Thoracic aorta (tissue), 2 donors: ENCODE results near the gene SLC16A11. TPM values are rescaled to one million over a fixed set of nuclear protein-coding genes. Genes with fewer than 3 reads are reported as not detected.
A peak's percentile ranks its signal among the peaks of the same experiment; 100 is the strongest.

Source experiments
- ATAC-seq: fragments of 150-250 bp; one replicate; pipeline ENCODE4 v1.8.0; 2017; ENCODE audit warnings: low read depth; ENCODE audit not compliant: insufficient number of reproducible peaks, low FRiP score
- DNase-seq: peaks from one replicate; pipeline ENCODE4 v3.0.0-alpha.2; 2020; ENCODE audit warnings: low spot score
- H3K27ac ChIP-seq, 2 donors: fragments of 200-600 bp; sonication (generic); 1 replicate in 1 of 2; 2 replicates in 1 of 2; pipeline ENCODE4 v1.5.1; 2016; ENCODE audit warnings: mild to moderate bottlenecking in 2 of 2, moderate library complexity in 2 of 2
- H3K27me3 ChIP-seq: fragments of 200-600 bp; sonication (generic); replicated peaks from 2 replicates; pipeline ENCODE4 v1.6.0; 2016; ENCODE audit warnings: mild to moderate bottlenecking; ENCODE audit not compliant: insufficient read depth
- H3K36me3 ChIP-seq: fragments of 200-600 bp; sonication (generic); one replicate; pipeline ENCODE4 v1.5.1; 2016
- H3K4me1 ChIP-seq, 2 donors: fragments of 200-600 bp; sonication (generic); 1 replicate in 1 of 2; 2 replicates in 1 of 2; pipeline versions ENCODE4 v1.5.1 to v1.6.0; 2016; ENCODE audit warnings: low read depth in 2 of 2, mild to moderate bottlenecking in 1 of 2; ENCODE audit not compliant: control insufficient read depth in 1 of 2
- H3K4me3 ChIP-seq: fragments of 200-600 bp; sonication (generic); 2 replicates; pipeline ENCODE4 v1.5.1; 2016; ENCODE audit warnings: mild to moderate bottlenecking
- H3K9me3 ChIP-seq: fragments of 200-600 bp; sonication (generic); 2 replicates; pipeline ENCODE4 v1.5.1; 2016
- CTCF ChIP-seq: fragments of 200-600 bp; sonication (generic); IDR thresholded peaks from one replicate; pipeline ENCODE4 v1.5.1; 2019; ENCODE audit warnings: antibody characterized with exemption
- total RNA-seq, 2 donors: library from RNA; depleted of rRNA; stranded (reverse); fragments of >200 nt; gene quantifications; one replicate each; pipeline versions ENCODE4 v1.1.0 to v1.2.3, GENCODE V29; 2016

The SLC16A11 gene
- total RNA-seq, 2 donors from 2014 or later = 0.27 TPM; not detected in 1

GRCh38 chr17:7024402-7024785 is 19.5 kb downstream of the SLC16A11 start:
- peaks cover 4 to 27% of the 10 kb centered on the region in 2 donors for H3K4me1 ChIP-seq
- no peak for DNase-seq
- no peak overlapping the region for H3K4me3 ChIP-seq
- no peaks in the 10 kb centered on the region for H3K36me3 ChIP-seq
- ATAC-seq = no peak
- peaks cover 12% of the 10 kb centered on the region for H3K27me3 ChIP-seq
- H3K9me3 ChIP-seq = no peaks in the 10 kb centered on the region
- H3K27ac ChIP-seq = no peak overlapping the region
- TF ChIP-seq CTCF = no peak

- DNase-seq (no peak), ATAC-seq (peak; percentile 23)
- H3K4me3 ChIP-seq = peak overlapping the region; percentile 48
- H3K9me3 ChIP-seq = no peaks in the 10 kb centered on the region
- H3K27me3 ChIP-seq = peaks cover 12% of the 10 kb centered on the region
- H3K36me3 ChIP-seq = no peaks in the 10 kb centered on the region
- H3K4me1 ChIP-seq = peaks cover 4 to 27% of the 10 kb centered on the region in 2 donors
- peak overlapping the region in 1 of 2 donors; percentile 15 for H3K27ac ChIP-seq
- no peak for TF ChIP-seq CTCF
Measured at GRCh38 chr17:7023576-7024401, 20.1 kb downstream of the SLC16A11 start.

GRCh38 chr17:7022781-7023571 is 20.9 kb downstream of the SLC16A11 start, which contains the start of gene BCL6B:
Gene BCL6B (plus strand): TSS chr17:7023050. CDS start chr17:7023672, 622 bp downstream.
- H3K36me3 ChIP-seq = no peaks in the 10 kb centered on the region
- peaks cover 4 to 33% of the 10 kb centered on the region in 2 donors for H3K4me1 ChIP-seq
- ATAC-seq = no peak
- H3K9me3 ChIP-seq = no peaks in the 10 kb centered on the region
- peaks cover 12% of the 10 kb centered on the region for H3K27me3 ChIP-seq
- peak within 1 kb of the TSS; percentile 66 for H3K4me3 ChIP-seq
- DNase-seq = no peak
- TF ChIP-seq CTCF = no peak
- peak within 1 kb of the TSS; percentile 24 to 44 for H3K27ac ChIP-seq

- Histone ChIP-seq H3K27ac (peak overlapping the region; percentile 24 to 44), H3K4me1 (peaks cover 7 to 41% of the 10 kb centered on the region in 2 donors), H3K36me3 (no peaks in the 10 kb centered on the region), H3K4me3 (peak overlapping the region; percentile 66), H3K9me3 (no peaks in the 10 kb centered on the region), H3K27me3 (peaks cover 12% of the 10 kb centered on the region)
- peak; percentile 96 for TF ChIP-seq CTCF
- no peak for ATAC-seq
- DNase-seq = no peak
Measured at GRCh38 chr17:7021993-7022778, 21.7 kb downstream of the SLC16A11 start.
